ENCODE data around the gene SPTAN1. TPM values are rescaled to one million over a fixed set of nuclear protein-coding genes. Genes with fewer than 3 reads are reported as not detected.

SPTAN1 gene
- total RNA-seq, 1 donor from 2014 or later: 687 TPM

- no peak for TF ChIP-seq CTCF (IDR thresholded peaks at IDR 0.05)
- H3K4me1 ChIP-seq: no peaks in the 10 kb centered on the region
- no peak for DNase-seq (ENCODE audit: low spot score in 2 of 2)
- H3K27me3 ChIP-seq: no peaks in the 10 kb centered on the region
- no peak overlapping the region for H3K4me3 ChIP-seq
- H3K9me3 ChIP-seq: no peaks in the 10 kb centered on the region
- peaks cover 89 to 91% of the 10 kb centered on the region in 2 donors for H3K36me3 ChIP-seq
- H3K27ac ChIP-seq: no peak overlapping the region
- intact Hi-C loops (cut with DNase I): no loop called here
Measured at GRCh38 chr9:128529191-128529590, 23.2 kb upstream of the SPTAN1 start.

GRCh38 chr9:128532581-128532980 lies 19.8 kb upstream of the SPTAN1 start:
- H3K4me3 ChIP-seq: no peak overlapping the region
- H3K9me3 ChIP-seq: no peaks in the 10 kb centered on the region
- no peak for DNase-seq (ENCODE audit: low spot score in 2 of 2)
- no peaks in the 10 kb centered on the region for H3K4me1 ChIP-seq
- no peaks in the 10 kb centered on the region for H3K27me3 ChIP-seq
- no peak overlapping the region for H3K27ac ChIP-seq
- H3K36me3 ChIP-seq: peaks cover 77 to 83% of the 10 kb centered on the region in 2 donors
- TF ChIP-seq CTCF (IDR thresholded peaks at IDR 0.05): no peak
- intact Hi-C loops (cut with DNase I): no loop called here

DNA sequence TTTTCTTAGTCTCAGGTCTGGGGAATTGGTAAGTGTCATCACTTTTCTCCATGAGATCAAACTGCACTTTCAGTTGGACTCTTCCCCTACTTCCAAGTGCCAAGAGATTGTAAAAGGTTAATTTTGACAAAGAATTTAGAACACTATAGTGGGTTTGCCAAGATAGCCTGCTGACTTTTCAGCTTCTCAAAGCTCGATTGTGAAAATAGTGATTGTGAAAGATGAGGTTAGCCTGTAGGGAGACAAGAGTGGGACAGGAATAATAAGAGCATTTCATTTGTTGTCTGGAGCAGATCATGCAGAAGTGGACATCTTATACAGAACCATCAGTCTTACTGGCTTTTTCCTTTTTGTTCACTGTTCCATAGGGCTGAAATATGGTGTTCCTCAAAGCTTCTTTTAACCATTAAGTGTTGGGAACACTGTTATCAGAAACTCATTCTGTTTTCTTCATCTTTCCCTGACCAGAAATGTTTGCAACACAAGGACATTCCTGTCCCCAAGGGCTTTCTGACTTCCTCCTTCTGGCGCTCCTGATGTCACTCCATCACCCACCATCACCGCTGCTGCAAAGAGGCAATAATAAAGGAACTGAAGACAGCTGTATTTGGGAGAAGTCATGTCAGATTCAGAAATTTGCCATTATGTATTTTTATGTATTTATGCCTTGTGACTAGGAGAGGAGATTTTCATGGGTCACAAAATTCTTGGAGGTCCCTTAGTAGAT lies 11.6 kb upstream of the SPTAN1 start:
- Histone ChIP-seq H3K27ac (no peak overlapping the region), H3K4me3 (no peak overlapping the region), H3K27me3 (no peaks in the 10 kb centered on the region), H3K4me1 (no peaks in the 10 kb centered on the region), H3K36me3 (peaks cover 69 to 73% of the 10 kb centered on the region in 2 donors), H3K9me3 (no peaks in the 10 kb centered on the region)
- DNase-seq (ENCODE audit: low spot score in 2 of 2): no peak
- no peak for TF ChIP-seq CTCF (IDR thresholded peaks at IDR 0.05)
- intact Hi-C loops (cut with DNase I): no loop called here

- no peak overlapping the region for H3K27ac ChIP-seq
- peaks cover 0 to 16% of the 10 kb centered on the region in 2 donors for H3K4me1 ChIP-seq
- H3K27me3 ChIP-seq: no peaks in the 10 kb centered on the region
- H3K4me3 ChIP-seq: no peak overlapping the region
- intact Hi-C loops (cut with DNase I): no loop called here
- TF ChIP-seq CTCF (IDR thresholded peaks at IDR 0.05): no peak
- no peaks in the 10 kb centered on the region for H3K9me3 ChIP-seq
- DNase-seq (ENCODE audit: low spot score in 2 of 2): no peak
- peaks cover 18 to 19% of the 10 kb centered on the region in 2 donors for H3K36me3 ChIP-seq
Measured at GRCh38 chr9:128546504-128546903, 5.9 kb upstream of the SPTAN1 start.

DNA sequence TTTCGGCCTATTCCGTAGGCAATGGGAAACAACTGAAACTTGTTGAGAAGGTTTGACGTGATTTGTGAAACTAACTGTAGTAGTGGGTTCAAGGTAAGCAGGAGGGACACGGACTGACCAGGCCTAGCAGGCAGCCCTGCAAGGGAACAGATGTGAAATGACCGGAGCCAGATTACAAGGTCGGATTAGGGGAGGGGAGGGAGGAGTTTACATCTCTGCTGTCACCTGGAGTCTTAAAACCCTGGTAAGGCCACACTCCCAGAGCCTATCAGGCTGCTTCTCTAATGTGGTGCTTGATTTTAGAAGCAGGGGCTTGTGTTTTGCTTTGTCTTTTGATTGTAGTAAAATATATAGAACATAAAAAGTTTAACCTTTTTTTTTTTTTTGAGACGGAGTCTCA lies 3.5 kb upstream of the SPTAN1 start:
- Histone ChIP-seq H3K9me3 (no peaks in the 10 kb centered on the region), H3K36me3 (no peaks in the 10 kb centered on the region), H3K27ac (peak overlapping the region in 1 of 2 donors; percentile 96), H3K4me1 (peaks cover 0 to 16% of the 10 kb centered on the region in 2 donors), H3K27me3 (no peaks in the 10 kb centered on the region), H3K4me3 (no peak overlapping the region)
- no peak for TF ChIP-seq CTCF (IDR thresholded peaks at IDR 0.05)
- intact Hi-C loops (cut with DNase I): no loop called here
- DNase-seq (ENCODE audit: low spot score in 2 of 2): no peak

All from ascending aorta (tissue), 2 donors.